HepG2 (cell line): Measurements from ENCODE around the gene PACSIN1. TPM values are rescaled to one million over a fixed set of nuclear protein-coding genes. Genes with fewer than 3 reads are reported as not detected.

Experiments
- AHDC1 ChIP-seq: sonication (generic); formaldehyde crosslinking; IDR thresholded peaks from 2 replicates; pipeline ENCODE4 v1.5.1; 2020; ENCODE audit warnings: mild to moderate bottlenecking, missing genetic modification reagents, borderline replicate concordance
- AKAP8 ChIP-seq: sonication (generic); formaldehyde crosslinking; IDR thresholded peaks from 2 replicates; pipeline ENCODE4 v1.5.1; 2020; ENCODE audit warnings: mild to moderate bottlenecking, missing genetic modification reagents
- ARID5B ChIP-seq: IDR thresholded peaks from 2 replicates; pipeline ENCODE4 v1.4.0; 2020; ENCODE audit warnings: mild to moderate bottlenecking, missing genetic modification reagents
- CHCHD3 ChIP-seq: sonication (generic); formaldehyde crosslinking; IDR thresholded peaks from 2 replicates; pipeline ENCODE4 v1.8.0; 2022; ENCODE audit warnings: mild to moderate bottlenecking, missing genetic modification reagents, moderate library complexity
- FOXK1 ChIP-seq: sonication (generic); formaldehyde crosslinking; IDR thresholded peaks from 2 replicates; pipeline ENCODE4 v1.4.0; 2020; ENCODE audit warnings: low read depth, missing genetic modification reagents, borderline replicate concordance
- IRF1 ChIP-seq: sonication (generic); formaldehyde crosslinking; IDR thresholded peaks from 2 replicates; pipeline ENCODE4 v1.4.0; 2020; ENCODE audit warnings: low read depth, mild to moderate bottlenecking, missing genetic modification reagents
- KLF6 ChIP-seq: IDR thresholded peaks from 2 replicates; pipeline ENCODE4 v1.8.0; 2016; ENCODE audit warnings: missing biosample characterization, missing genetic modification reagents
- NCOA2 ChIP-seq: sonication (generic); formaldehyde crosslinking; IDR thresholded peaks from 2 replicates; pipeline ENCODE4 v1.8.0; 2022; ENCODE audit warnings: inconsistent platforms
- TBX2 ChIP-seq: sonication (generic); formaldehyde crosslinking; IDR thresholded peaks from 2 replicates; pipeline ENCODE4 v1.5.0; 2020; ENCODE audit warnings: missing genetic modification reagents, mild to moderate bottlenecking, borderline replicate concordance
- ZGPAT ChIP-seq: IDR thresholded peaks from 2 replicates; pipeline ENCODE4 v1.6.1; 2016; ENCODE audit warnings: mild to moderate bottlenecking
- ZNF260 ChIP-seq: sonication (generic); formaldehyde crosslinking; IDR thresholded peaks from 2 replicates; pipeline ENCODE4 v1.4.0; 2020; ENCODE audit warnings: missing genetic modification reagents, low read depth, mild to moderate bottlenecking, borderline replicate concordance
- ZNF839 ChIP-seq: sonication (generic); formaldehyde crosslinking; IDR thresholded peaks from 2 replicates; pipeline ENCODE4 v1.4.0; 2020; ENCODE audit warnings: missing genetic modification reagents, mild to moderate bottlenecking, borderline replicate concordance
- polyA plus RNA-seq, 8 experiments: library from polyadenylated mRNA; depleted of rRNA in 3 of 8; stranded (reverse) in 7 of 8; unstranded in 1 of 8; fragments of >200 nt; fragmentation: Illumina TruSeq in 4 of 8; extraction: Trizol in 4 of 8; gene quantifications; 2 replicates each; pipeline versions ENCODE4 v1.2.1 to v1.2.3, GENCODE V29; 2011 to 2016; ENCODE audit warnings: low read depth in 4 of 8, missing spikeins in 1 of 8, mixed read lengths in 1 of 8; ENCODE audit not compliant: insufficient read depth in 1 of 8
- total RNA-seq, 5 experiments: library from RNA; depleted of rRNA; stranded (reverse); fragments of >200 nt; fragmentation: Illumina TruSeq; extraction: Trizol; gene quantifications; 2 replicates each; pipeline ENCODE4 v1.2.3, GENCODE V29; 2016; ENCODE audit warnings: low read depth in 1 of 5
- TF ChIP-seq, protein P1 (sequence below): sonication (generic); formaldehyde crosslinking; IDR thresholded peaks from 2 replicates; pipeline ENCODE4 v1.8.0; 2022; ENCODE audit warnings: missing genetic modification reagents, mild to moderate bottlenecking, moderate library complexity, borderline replicate concordance

The PACSIN1 gene
- total and polyA plus RNA-seq, 2 of the 13 experiments (the other 11 are each of a cell fraction or from before 2014, with no cell fraction given) = not detected

- TF ChIP-seq TBX2 (CRISPR knock-in tag) = peak; percentile 59; the same call in 1 of the 2 replicates
- TF ChIP-seq FOXK1 (CRISPR knock-in tag) = no peak; the same call in 1 of the 2 replicates
- TF ChIP-seq AKAP8 (CRISPR knock-in tag) = no peak
- no peak for TF ChIP-seq IRF1 (CRISPR knock-in tag)
- peak; percentile 63; the same call in 1 of the 2 replicates for TF ChIP-seq ARID5B (CRISPR knock-in tag)
- TF ChIP-seq NCOA2 = no peak
- peak; percentile 52; the same call in 1 of the 2 replicates for TF ChIP-seq ZGPAT
- TF ChIP-seq AHDC1 (CRISPR knock-in tag) = no peak
- TF ChIP-seq ZNF839 = no peak
- 0 out of 2 replicates have a peak, but pooled peaks have one; percentile 72 for TF ChIP-seq CHCHD3 (CRISPR knock-in tag)
- no peak for TF ChIP-seq ZNF260
- 0 out of 2 replicates have a peak, but pooled peaks have one; percentile 65 for TF ChIP-seq KLF6 (CRISPR knock-in tag)
- TF ChIP-seq, protein P1, sequence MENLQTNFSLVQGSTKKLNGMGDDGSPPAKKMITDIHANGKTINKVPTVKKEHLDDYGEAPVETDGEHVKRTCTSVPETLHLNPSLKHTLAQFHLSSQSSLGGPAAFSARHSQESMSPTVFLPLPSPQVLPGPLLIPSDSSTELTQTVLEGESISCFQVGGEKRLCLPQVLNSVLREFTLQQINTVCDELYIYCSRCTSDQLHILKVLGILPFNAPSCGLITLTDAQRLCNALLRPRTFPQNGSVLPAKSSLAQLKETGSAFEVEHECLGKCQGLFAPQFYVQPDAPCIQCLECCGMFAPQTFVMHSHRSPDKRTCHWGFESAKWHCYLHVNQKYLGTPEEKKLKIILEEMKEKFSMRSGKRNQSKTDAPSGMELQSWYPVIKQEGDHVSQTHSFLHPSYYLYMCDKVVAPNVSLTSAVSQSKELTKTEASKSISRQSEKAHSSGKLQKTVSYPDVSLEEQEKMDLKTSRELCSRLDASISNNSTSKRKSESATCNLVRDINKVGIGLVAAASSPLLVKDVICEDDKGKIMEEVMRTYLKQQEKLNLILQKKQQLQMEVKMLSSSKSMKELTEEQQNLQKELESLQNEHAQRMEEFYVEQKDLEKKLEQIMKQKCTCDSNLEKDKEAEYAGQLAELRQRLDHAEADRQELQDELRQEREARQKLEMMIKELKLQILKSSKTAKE (CRISPR knock-in tag) = no peak
These were observed 61.3 kb downstream of the PACSIN1 start (continued) for GRCh38 chr6:34526992-34527728.
